NCI-H510A treated with DMSO at 0.1 percent for 48 hours (cell line): ENCODE measurements around the gene SNED1.

Source experiments
- DNase-seq: peaks from one replicate; lab custom pipeline; 2025; lab: John Stamatoyannopoulos, UW

The SNED1 gene

DNA sequence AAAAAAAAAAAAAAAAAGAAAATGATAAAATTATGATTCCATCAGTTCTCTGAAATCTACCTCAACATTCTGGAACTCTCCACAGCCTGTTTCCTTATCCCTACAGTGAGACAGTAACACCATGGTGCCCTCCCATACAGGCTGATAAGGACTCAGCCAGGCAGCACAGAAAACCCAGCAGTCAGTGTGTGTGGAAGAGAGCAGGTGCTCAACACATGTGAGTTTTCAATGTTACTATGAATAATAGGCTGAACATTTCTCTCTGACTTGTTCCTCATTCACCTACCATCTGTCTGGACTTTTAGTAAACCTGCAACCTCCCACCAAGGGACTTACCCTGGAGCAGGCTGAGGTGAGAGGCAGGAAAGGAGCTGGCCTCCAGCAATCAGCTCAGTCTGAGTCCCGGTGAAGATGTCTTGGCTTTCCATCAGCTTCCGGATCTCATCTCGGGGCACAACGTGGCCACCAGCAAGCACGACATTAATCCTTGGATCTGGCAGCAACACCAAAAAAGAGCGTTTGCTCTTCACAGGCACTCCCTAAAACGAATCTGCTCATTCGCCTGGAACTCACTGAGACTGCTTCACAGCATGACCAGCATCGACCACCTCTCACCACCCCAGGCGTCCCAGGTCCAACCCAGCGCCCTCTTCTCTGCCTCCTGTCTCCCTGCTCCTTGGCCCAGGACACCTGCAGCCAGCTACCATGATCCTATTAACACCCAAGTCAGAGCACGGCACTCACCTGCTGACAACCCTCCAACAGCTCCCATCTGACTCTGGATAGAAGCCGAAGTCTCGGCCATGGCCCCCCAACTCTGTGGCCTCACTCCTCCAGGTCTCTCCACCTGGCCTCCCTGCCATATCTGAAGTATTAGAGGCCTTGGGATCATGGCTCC is 134.4 kb downstream of the SNED1 start:
- DNase-seq: no peak

- no peak for DNase-seq
Measured at GRCh38 chr2:241133436-241133820, 135.0 kb downstream of the SNED1 start.

DNA sequence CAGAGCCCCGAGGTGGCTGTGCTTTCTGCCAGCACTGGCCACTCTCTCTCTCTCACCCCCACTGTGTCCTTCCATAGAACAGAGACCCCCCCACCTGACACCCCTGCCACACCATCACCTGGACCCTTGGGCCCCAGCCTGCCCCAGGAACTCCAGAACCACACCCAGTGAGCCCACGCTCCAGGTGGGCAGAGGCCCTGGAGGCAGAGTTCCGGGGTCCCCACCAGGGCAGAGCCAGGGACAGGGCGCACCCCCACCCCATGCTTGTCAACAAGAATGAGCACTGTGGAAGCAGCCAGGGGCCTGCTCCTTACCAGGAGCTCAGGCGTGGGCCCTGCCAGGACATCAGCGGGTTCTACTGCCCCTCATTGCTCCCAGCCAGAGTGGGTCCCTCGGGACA is 136.3 kb downstream of the SNED1 start:
- DNase-seq: no peak

- no peak for DNase-seq
Measured at GRCh38 chr2:241135737-241136136, 137.3 kb downstream of the SNED1 start.

- DNase-seq: no peak
Measured at GRCh38 chr2:241136191-241136590, 137.8 kb downstream of the SNED1 start.

- no peak for DNase-seq
Measured at GRCh38 chr2:241136661-241137260, 138.3 kb downstream of the SNED1 start.

GRCh38 chr2:241137276-241138190 is 139.1 kb downstream of the SNED1 start:
- DNase-seq: no peak

DNA sequence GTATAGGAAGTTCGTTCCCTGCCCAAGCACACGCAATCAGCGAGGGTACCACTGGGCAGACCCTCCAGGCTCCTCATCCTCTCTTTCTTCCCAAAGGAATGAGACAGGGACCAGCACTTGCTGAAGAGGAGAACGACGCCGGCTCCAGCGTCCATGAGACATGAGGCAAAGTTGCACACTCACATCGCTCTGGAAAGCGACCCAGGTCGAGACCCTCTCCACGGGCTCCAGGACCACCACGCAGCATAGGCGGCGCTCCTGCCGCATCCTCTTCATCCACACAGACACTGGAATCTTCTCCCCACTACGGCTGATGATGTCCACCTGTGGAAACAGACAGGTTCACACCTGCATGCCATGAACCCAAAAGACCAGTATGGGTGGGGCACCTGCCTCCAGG is 140.1 kb downstream of the SNED1 start:
- DNase-seq: no peak

DNA sequence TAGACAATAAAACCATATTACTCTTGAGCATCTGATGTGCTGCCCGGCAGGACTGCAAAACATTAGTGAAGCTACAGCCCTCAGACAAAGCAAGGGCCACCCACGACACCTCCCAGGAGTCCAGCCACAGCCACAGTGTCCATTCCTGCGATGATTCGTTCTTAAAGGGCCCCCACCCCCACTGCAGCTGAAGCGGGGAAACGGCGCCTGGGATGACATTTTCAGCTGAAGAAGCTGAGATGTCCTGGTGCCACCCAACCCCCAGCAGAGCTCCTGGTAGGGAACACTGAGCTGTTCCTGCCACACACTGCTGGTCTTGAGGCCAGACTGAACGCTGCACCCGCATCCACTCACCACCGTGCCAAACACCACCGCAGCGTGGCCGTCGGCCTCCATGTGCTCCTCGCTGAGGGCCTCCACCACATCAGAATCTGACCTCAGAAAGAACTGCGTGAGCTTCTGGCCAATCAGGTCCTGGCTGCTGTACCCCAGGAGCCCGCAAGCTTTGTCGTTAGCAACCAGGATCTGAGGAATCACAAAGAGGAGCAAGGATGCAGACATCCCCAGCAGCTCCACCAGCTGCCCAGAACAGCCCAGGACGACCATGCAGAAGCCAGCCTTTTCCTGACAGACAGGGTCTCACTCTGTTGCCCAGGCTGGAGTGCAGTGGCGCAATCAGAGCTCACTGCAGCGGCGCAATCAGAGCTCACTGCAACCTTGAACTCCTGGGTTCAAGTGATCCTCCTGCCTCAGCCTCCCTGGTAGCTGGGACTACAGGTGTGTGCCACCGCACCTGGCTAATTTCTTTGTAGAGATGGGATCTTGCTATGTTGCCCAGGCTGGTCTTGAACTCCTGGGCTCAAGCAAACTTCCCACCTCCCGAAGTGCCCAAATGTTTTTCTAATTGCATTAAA is 141.4 kb downstream of the SNED1 start:
- DNase-seq: no peak

GRCh38 chr2:241140445-241140840 is 142.0 kb downstream of the SNED1 start:
- DNase-seq: no peak

DNA sequence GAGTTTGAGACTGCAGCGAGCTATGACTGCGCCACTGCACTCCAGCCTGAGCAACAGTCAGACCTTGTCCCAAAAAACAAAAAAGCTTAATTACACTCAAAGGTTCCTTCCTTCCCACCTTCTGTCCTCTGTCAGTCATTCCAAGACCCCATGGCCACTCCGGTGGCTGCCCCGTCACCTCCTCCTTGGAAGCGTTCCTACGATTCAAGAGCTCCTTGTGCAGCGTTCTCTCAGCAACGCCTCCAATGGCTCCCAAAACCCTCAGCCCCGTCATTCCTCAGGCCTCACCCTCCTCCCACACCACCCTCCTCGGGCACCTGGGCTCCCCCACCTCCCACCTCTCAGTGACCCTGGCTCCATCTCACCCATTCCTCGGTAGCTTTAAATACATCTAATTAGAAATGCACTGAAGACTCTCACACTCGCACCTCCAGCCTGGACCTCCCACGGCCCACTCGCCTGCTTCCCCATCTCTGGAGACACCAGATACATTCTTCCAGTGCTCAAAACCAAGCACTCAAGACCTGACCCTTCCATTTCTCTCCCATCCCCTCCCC is 142.9 kb downstream of the SNED1 start:
- DNase-seq: no peak

DNA sequence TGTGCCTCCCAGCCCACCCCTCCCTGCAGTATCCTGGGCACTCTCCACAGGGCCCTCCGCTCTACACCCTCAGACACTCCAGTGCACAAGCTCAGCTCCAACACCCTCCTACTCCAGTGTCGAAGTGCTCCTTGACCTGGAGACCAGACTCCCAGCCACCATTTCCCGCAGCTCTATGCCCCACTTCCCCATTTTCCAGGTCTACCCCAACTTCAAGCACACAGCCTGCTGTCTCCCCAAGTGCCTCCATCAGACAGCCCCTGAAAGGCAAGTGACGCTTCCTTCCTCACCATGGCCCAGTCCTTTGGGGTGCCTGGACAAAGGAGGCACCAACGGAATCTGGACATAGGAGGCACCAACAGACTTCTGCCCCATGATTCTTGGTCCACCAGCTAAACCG is 143.6 kb downstream of the SNED1 start:
- no peak for DNase-seq

GRCh38 chr2:241142593-241142992 is 144.2 kb downstream of the SNED1 start:
- no peak for DNase-seq
